Spinal cord (tissue), 10 donors: ENCODE measurements around the gene EML4. TPM values are rescaled to one million over a fixed set of nuclear protein-coding genes. Genes with fewer than 3 reads are reported as not detected.

Experiments
- DNase-seq, 6 donors: peaks; one replicate each; pipeline versions ENCODE4 v3.0.0 to v3.0.0-alpha.2; 2013 to 2015; ENCODE audit warnings: low spot score in 6 of 6, low read depth in 4 of 6
- H3K27ac ChIP-seq: one replicate; pipeline ENCODE4 v1.5.1; 2013; ENCODE audit warnings: low read depth, low read length, control low read depth
- H3K27me3 ChIP-seq: one replicate; pipeline ENCODE4 v1.6.1; 2013; ENCODE audit warnings: low read length; ENCODE audit not compliant: control insufficient read depth, insufficient read depth
- H3K36me3 ChIP-seq: one replicate; pipeline ENCODE4 v1.6.1; 2013; ENCODE audit warnings: low read length; ENCODE audit not compliant: control insufficient read depth, insufficient read depth
- H3K4me1 ChIP-seq: one replicate; pipeline ENCODE4 v1.6.1; 2013; ENCODE audit warnings: low read length; ENCODE audit not compliant: control insufficient read depth, insufficient read depth
- H3K4me3 ChIP-seq: one replicate; pipeline ENCODE4 v1.5.1; 2013; ENCODE audit warnings: low read depth, low read length, control low read depth
- H3K9me3 ChIP-seq: one replicate; pipeline ENCODE4 v1.6.1; 2013; ENCODE audit warnings: low read length; ENCODE audit not compliant: control insufficient read depth, insufficient read depth
- WGBS: methylation state at CpG from one replicate; pipeline ENCODE4 v1.1.5; 2013; ENCODE audit warnings: missing lambda C conversion rate; ENCODE audit not compliant: insufficient coverage; 5-methylcytosine and 5-hydroxymethylcytosine counted together
- polyA plus RNA-seq, 2 donors: library from polyadenylated mRNA; unstranded; fragments of 120-200 nt; gene quantifications; one replicate each; pipeline ENCODE4 v1.2.1, GENCODE V29; 2013; ENCODE audit not compliant: insufficient read length in 2 of 2
- total RNA-seq, 2 donors: library from RNA; depleted of rRNA in 1 of 2; stranded (reverse); fragments of 120-200 nt in 1 of 2; fragments of >200 nt in 1 of 2; gene quantifications; one replicate each; pipeline versions ENCODE4 v1.2.3 to v1.2.4, GENCODE V29; 2013 to 2014
- donor health status: healthy.

The EML4 gene
- total and polyA plus RNA-seq, 4 donors, result 31.6 to 68.8 (median 44.9) TPM

- Histone ChIP-seq H3K27ac (no peak overlapping the region), H3K36me3 (no peaks in the 10 kb centered on the region), H3K4me3 (no peak overlapping the region), H3K4me1 (no peaks in the 10 kb centered on the region), H3K9me3 (no peaks in the 10 kb centered on the region), H3K27me3 (no peaks in the 10 kb centered on the region)
- 100% methylated on average over 1 of the region's 5 CpGs for WGBS
- DNase-seq, result no peak
Observed at GRCh38 chr2:42200926-42201855, 32.0 kb downstream of the EML4 start.

- WGBS, result 100% methylated on average over 1 of the region's 2 CpGs
- Histone ChIP-seq H3K36me3 (no peaks in the 10 kb centered on the region), H3K9me3 (no peaks in the 10 kb centered on the region), H3K4me3 (no peak overlapping the region), H3K27ac (no peak overlapping the region), H3K27me3 (no peaks in the 10 kb centered on the region), H3K4me1 (no peaks in the 10 kb centered on the region)
- DNase-seq, result no peak
Observed at GRCh38 chr2:42202634-42203008, 33.5 kb downstream of the EML4 start.

DNA sequence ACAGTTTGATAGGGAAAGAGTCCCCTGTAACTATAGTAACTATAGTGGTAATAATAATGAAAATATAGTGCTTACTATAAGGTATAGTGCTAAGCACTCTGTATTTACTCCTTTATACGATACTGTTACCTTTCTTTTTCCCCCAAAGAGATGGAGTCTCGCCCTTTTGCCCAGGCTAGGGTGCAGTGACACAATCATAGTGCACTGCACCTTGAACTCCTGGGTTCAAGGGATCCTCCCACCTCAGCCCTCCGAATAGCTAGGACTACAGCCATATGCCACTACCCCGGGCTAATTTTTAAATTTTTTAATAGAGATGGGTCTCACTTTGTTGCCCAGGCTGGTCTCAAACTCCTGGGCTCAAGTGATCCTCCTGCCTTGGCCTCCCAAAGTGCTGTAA, 34.6 kb downstream of the EML4 start:
- DNase-seq, result no peak
- H3K4me1 ChIP-seq, result no peaks in the 10 kb centered on the region
- 100% methylated on average over 1 of the region's 4 CpGs for WGBS
- no peaks in the 10 kb centered on the region for H3K36me3 ChIP-seq
- no peak overlapping the region for H3K4me3 ChIP-seq
- H3K27ac ChIP-seq, result no peak overlapping the region
- H3K9me3 ChIP-seq, result no peaks in the 10 kb centered on the region
- no peaks in the 10 kb centered on the region for H3K27me3 ChIP-seq

- DNase-seq, result no peak
- no peaks in the 10 kb centered on the region for H3K36me3 ChIP-seq
- H3K4me3 ChIP-seq, result no peak overlapping the region
- H3K9me3 ChIP-seq, result no peaks in the 10 kb centered on the region
- no peak overlapping the region for H3K27ac ChIP-seq
- H3K27me3 ChIP-seq, result no peaks in the 10 kb centered on the region
- H3K4me1 ChIP-seq, result no peaks in the 10 kb centered on the region
Observed at GRCh38 chr2:42205337-42205736, 36.2 kb downstream of the EML4 start.

DNA sequence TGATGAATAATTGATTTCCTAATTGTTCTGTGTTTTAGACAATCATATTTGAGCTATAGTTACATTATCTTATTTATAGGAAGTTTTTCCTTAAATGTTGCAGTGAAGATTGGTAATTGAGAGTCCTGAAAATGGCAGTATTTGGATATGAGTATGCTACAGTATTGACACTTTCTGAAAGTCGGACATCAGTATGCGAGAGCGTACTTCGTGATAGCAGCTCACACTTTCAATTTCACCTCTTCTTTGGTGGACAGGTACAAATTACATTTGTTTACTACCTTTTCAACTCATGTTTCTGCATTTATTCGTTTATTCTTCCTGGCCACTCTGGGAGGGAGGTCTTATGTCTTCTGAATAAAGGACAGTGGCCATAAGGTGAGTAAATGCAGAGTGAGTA, 38.7 kb downstream of the EML4 start:
- no peak overlapping the region for H3K4me3 ChIP-seq
- no peaks in the 10 kb centered on the region for H3K9me3 ChIP-seq
- H3K4me1 ChIP-seq, result no peaks in the 10 kb centered on the region
- no peak overlapping the region for H3K27ac ChIP-seq
- no peak for DNase-seq
- no peaks in the 10 kb centered on the region for H3K27me3 ChIP-seq
- H3K36me3 ChIP-seq, result no peaks in the 10 kb centered on the region
- no CpG with 5 or more reads among the region's 5 CpGs for WGBS

DNA sequence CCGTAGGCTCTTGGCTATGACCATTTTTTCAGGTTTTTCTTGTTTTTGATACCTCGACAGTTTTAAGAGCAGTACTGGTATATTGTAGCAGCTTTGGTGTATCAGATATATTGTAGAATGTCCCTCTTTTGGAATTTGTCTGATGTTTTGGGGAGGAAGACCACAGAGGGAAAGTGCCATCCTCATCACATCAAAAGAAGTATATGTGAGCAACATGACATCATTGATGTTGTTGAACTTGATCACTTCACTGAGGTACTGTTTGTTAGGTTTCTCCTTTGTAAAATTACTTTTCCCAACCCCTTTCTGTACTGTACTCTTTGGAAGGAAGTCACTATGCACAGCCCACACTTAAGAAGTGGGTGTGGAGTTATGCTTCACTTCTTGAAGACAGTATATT, 41.0 kb downstream of the EML4 start:
- H3K27ac ChIP-seq, result no peak overlapping the region
- WGBS, result 100% methylated on average over 1 of the region's 2 CpGs
- no peak for DNase-seq
- H3K4me3 ChIP-seq, result no peak overlapping the region
- no peaks in the 10 kb centered on the region for H3K9me3 ChIP-seq
- no peaks in the 10 kb centered on the region for H3K27me3 ChIP-seq
- H3K4me1 ChIP-seq, result no peaks in the 10 kb centered on the region
- no peaks in the 10 kb centered on the region for H3K36me3 ChIP-seq

GRCh38 chr2:42211291-42211690, 42.1 kb downstream of the EML4 start:
- H3K27me3 ChIP-seq, result no peaks in the 10 kb centered on the region
- H3K36me3 ChIP-seq, result no peaks in the 10 kb centered on the region
- 100% methylated on average over 1 of the region's 5 CpGs for WGBS
- no peak for DNase-seq
- H3K9me3 ChIP-seq, result no peaks in the 10 kb centered on the region
- H3K27ac ChIP-seq, result no peak overlapping the region
- H3K4me1 ChIP-seq, result no peaks in the 10 kb centered on the region
- H3K4me3 ChIP-seq, result no peak overlapping the region

- Histone ChIP-seq H3K4me3 (no peak overlapping the region), H3K9me3 (no peaks in the 10 kb centered on the region), H3K4me1 (no peaks in the 10 kb centered on the region), H3K27ac (no peak overlapping the region), H3K36me3 (no peaks in the 10 kb centered on the region), H3K27me3 (no peaks in the 10 kb centered on the region)
- 96% methylated on average over 4 of the region's 4 CpGs for WGBS
- no peak for DNase-seq
Observed at GRCh38 chr2:42214669-42215068, 45.5 kb downstream of the EML4 start.

GRCh38 chr2:42216694-42217093, 47.5 kb downstream of the EML4 start:
- no peaks in the 10 kb centered on the region for H3K4me1 ChIP-seq
- DNase-seq, result no peak
- H3K27ac ChIP-seq, result no peak overlapping the region
- H3K36me3 ChIP-seq, result no peaks in the 10 kb centered on the region
- H3K27me3 ChIP-seq, result no peaks in the 10 kb centered on the region
- no peaks in the 10 kb centered on the region for H3K9me3 ChIP-seq
- H3K4me3 ChIP-seq, result no peak overlapping the region

DNA sequence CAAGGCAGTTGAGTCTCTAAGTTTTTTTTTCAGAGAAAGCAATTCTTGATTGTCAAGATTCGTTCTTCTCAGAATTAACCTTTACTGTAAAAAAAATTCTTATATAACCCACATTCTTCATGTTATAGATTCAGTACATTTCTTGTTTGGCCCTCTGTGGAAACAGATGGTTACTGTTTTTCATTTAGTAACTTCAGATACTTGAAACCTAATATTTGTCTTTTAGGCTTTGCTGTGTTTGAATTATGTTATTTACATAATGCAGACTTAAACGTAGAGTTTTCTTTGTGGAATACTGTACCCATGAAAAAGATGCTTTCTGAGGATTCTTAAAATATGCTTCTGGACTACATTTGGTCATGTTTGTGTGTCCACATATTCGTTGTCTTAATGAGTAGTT, 48.2 kb downstream of the EML4 start:
- Histone ChIP-seq H3K27me3 (no peaks in the 10 kb centered on the region), H3K36me3 (no peaks in the 10 kb centered on the region), H3K4me1 (no peaks in the 10 kb centered on the region), H3K27ac (no peak overlapping the region), H3K4me3 (no peak overlapping the region), H3K9me3 (no peaks in the 10 kb centered on the region)
- 60% methylated on average over 1 of the region's 3 CpGs for WGBS
- no peak for DNase-seq
